ENCODE data around the gene POU2F2. TPM values are rescaled to one million over a fixed set of nuclear protein-coding genes. Genes with fewer than 3 reads are reported as not detected.
A peak's percentile ranks its signal among the peaks of the same experiment; 100 is the strongest.

The POU2F2 gene
- total and polyA plus RNA-seq, 10 of the 15 experiments (the other 5 are each of a cell fraction or from before 2014, with no cell fraction given), result 4.4 to 62.4 (median 37.9) TPM

- Histone ChIP-seq H2AFZ (ENCODE audit: control insufficient read depth, low read depth, low read length) (peak overlapping the region; percentile 33), H3K4me1 (ENCODE audit: control insufficient read depth, insufficient read depth, low read length) (peaks cover 62% of the 10 kb centered on the region), H3K27me3 (replicated peaks in 1 of 2; ENCODE audit: control insufficient read depth in 2 of 2, insufficient read depth in 2 of 2, low read length in 1 of 2) (no peaks in the 10 kb centered on the region), H3K4me2 (ENCODE audit: control insufficient read depth, insufficient read depth) (peak overlapping the region; percentile 86), H3K4me3 (peak overlapping the region; percentile 57), H4K20me1 (ENCODE audit: control insufficient read depth, insufficient read depth) (no peaks in the 10 kb centered on the region), H3K27ac (ENCODE audit: control insufficient read depth, insufficient read depth) (peak overlapping the region; percentile 96), H3K36me3 (ENCODE audit: control insufficient read depth in 2 of 2, insufficient read depth in 2 of 2, low read length in 1 of 2) (peaks cover 7 to 17% of the 10 kb centered on the region in 2 experiments), H3K9me3 (replicated peaks; ENCODE audit: control insufficient read depth, insufficient read depth, low read length) (no peaks in the 10 kb centered on the region), H3K79me2 (ENCODE audit: control insufficient read depth, insufficient read depth, low read length) (peaks cover 52% of the 10 kb centered on the region), H3K9ac (ENCODE audit: control insufficient read depth, insufficient read depth, low read length) (peak overlapping the region; percentile 68)
- ChIA-PET RAD21 (ENCODE audit: unreplicated experiment) (interaction anchor here (0.7 to 5.2 kb wide), 8 partner anchors 9 to 160 kb away, joined by 3 to 68 read pairs (median 6); partner anchors contain the start of genes GSK3A and POU2F2), POLR2A (interaction anchor here (0.6 to 4.7 kb wide), 7 partner anchors 8 to 123 kb away, joined by 3 to 75 read pairs (median 7); partner anchors contain the start of genes GSK3A and POU2F2), SMC1A (ENCODE audit: uncharacterized antibody, unreplicated experiment) (interaction anchor here (0.5 to 9.1 kb wide), 7 partner anchors 8 to 247 kb away, joined by 3 to 223 read pairs (median 3); partner anchors contain the start of gene POU2F2), CTCF (interaction anchor here (0.7 to 6.6 kb wide), 12 partner anchors 9 to 204 kb away, joined by 3 to 132 read pairs (median 3); partner anchors contain the start of gene POU2F2)
- FAIRE-seq (peak; percentile 87), ATAC-seq (peak; percentile 70), DNase-seq (ENCODE audit: low read depth, low spot score) (peak; percentile 68)
- intact Hi-C loops (cut with micrococcal nuclease; ENCODE audit: unreplicated experiment), result no loop called here
- in situ Hi-C loops (cut with MboI), result no loop called here
- 0% methylated on average over 17 of the region's 17 CpGs for WGBS (ENCODE audit: insufficient coverage, insufficient replicate concordance, low lambda C conversion rate, missing lambda C conversion rate)
- no TSS peak for BruUV-seq (replicated peaks)
- TF ChIP-seq BHLHE40 (IDR thresholded peaks at IDR 0.05; ENCODE audit: borderline replicate concordance in 1 of 2, low read depth in 2 of 2, low read length in 1 of 2) (peak in 1 of 2 experiments; percentile 24; a peak in 1 of 4 replicates), SREBF1 (IDR thresholded peaks at IDR 0.05; ENCODE audit: low read length) (no peak), SIX5 (IDR thresholded peaks at IDR 0.05; ENCODE audit: low read depth, low read length, severe bottlenecking) (no peak), TCF12 (IDR thresholded peaks at IDR 0.05; ENCODE audit: low read depth, low read length) (no peak), HSF1 (IDR thresholded peaks at IDR 0.05; ENCODE audit: low read depth, low read length) (no peak), NFYA (IDR thresholded peaks at IDR 0.05; ENCODE audit: borderline replicate concordance, low read depth, low read length) (no peak), HDAC2 (IDR thresholded peaks at IDR 0.05) (no peak), YY1 (IDR thresholded peaks at IDR 0.05; ENCODE audit: low read depth, low read length) (no peak), ATF2 (IDR thresholded peaks at IDR 0.05; ENCODE audit: low read length) (no peak), JUNB (IDR thresholded peaks at IDR 0.05) (peak; percentile 68), RAD21 (IDR thresholded peaks at IDR 0.05; ENCODE audit: insufficient read depth, low read depth, low read length) (no peak), STAT3 (IDR thresholded peaks at IDR 0.05; ENCODE audit: low read depth, low read length) (no peak), CHD4 (IDR thresholded peaks at IDR 0.05) (no peak), RELB (IDR thresholded peaks at IDR 0.05; ENCODE audit: low read depth) (no peak; the same call in 1 of the 2 replicates), ZNF274 (IDR thresholded peaks at IDR 0.05; ENCODE audit: insufficient read depth, insufficient read length) (no peak), MAX (IDR thresholded peaks at IDR 0.05; ENCODE audit: low read depth, low read length) (no peak), BCL11A (IDR thresholded peaks at IDR 0.05; ENCODE audit: low read depth, low read length) (no peak)
Observed at GRCh38 chr19:42122691-42123607, 9.3 kb downstream of the POU2F2 start.

All from GM12878 (cell line).